HG03280 (cell line): Measurements from ENCODE around the gene PTPRD.

Experiments used
- ATAC-seq: cut with Tn5 transposase; IDR thresholded peaks from one replicate; pipeline ENCODE4 v1.9.1; 2021; ENCODE audit warnings: mild to moderate bottlenecking, moderate library complexity; ENCODE audit not compliant: unreplicated experiment

PTPRD gene

GRCh38 chr9:10059044-10059443 is 553.8 kb downstream of the PTPRD start:
- ATAC-seq, result no peak

- no peak for ATAC-seq
These were observed 556.9 kb downstream of the PTPRD start for GRCh38 chr9:10055886-10056395.

- no peak for ATAC-seq
These were observed 558.3 kb downstream of the PTPRD start for GRCh38 chr9:10054456-10054855.

- ATAC-seq, result no peak
These were observed 559.9 kb downstream of the PTPRD start for GRCh38 chr9:10052916-10053315.

- ATAC-seq, result no peak
These were observed 560.6 kb downstream of the PTPRD start for GRCh38 chr9:10052181-10052580.

- ATAC-seq, result no peak
These were observed 562.8 kb downstream of the PTPRD start for GRCh38 chr9:10050016-10050415.

- ATAC-seq, result no peak
These were observed 563.8 kb downstream of the PTPRD start for GRCh38 chr9:10048994-10049393.

- ATAC-seq, result no peak
These were observed 567.2 kb downstream of the PTPRD start for GRCh38 chr9:10045598-10045997.

GRCh38 chr9:10041726-10042229 is 571.0 kb downstream of the PTPRD start:
- ATAC-seq, result no peak

- ATAC-seq, result no peak
These were observed 576.7 kb downstream of the PTPRD start for GRCh38 chr9:10036095-10036494.

- no peak for ATAC-seq
These were observed 580.6 kb downstream of the PTPRD start for GRCh38 chr9:10032166-10032565.

GRCh38 chr9:10026443-10026984 is 586.3 kb downstream of the PTPRD start:
- ATAC-seq, result no peak

- no peak for ATAC-seq
These were observed 597.0 kb downstream of the PTPRD start for GRCh38 chr9:10015755-10016154.

GRCh38 chr9:10014889-10015288 is 597.9 kb downstream of the PTPRD start:
- ATAC-seq, result no peak

- no peak for ATAC-seq
These were observed 603.4 kb downstream of the PTPRD start for GRCh38 chr9:10009401-10009800.

GRCh38 chr9:10008101-10008799 is 604.6 kb downstream of the PTPRD start:
- ATAC-seq, result no peak

- ATAC-seq, result no peak
These were observed 605.4 kb downstream of the PTPRD start for GRCh38 chr9:10007356-10007755.

- ATAC-seq, result no peak
These were observed 607.6 kb downstream of the PTPRD start for GRCh38 chr9:10005206-10005605.

GRCh38 chr9:10003047-10003446 is 609.8 kb downstream of the PTPRD start:
- no peak for ATAC-seq

- ATAC-seq, result no peak
These were observed 612.1 kb downstream of the PTPRD start for GRCh38 chr9:10000669-10001068.

GRCh38 chr9:9998491-9999287 is 614.1 kb downstream of the PTPRD start:
- no peak for ATAC-seq

- ATAC-seq, result no peak
These were observed 615.2 kb downstream of the PTPRD start for GRCh38 chr9:9997585-9997984.
